ENCODE data around the gene LEKR1.

DNA sequence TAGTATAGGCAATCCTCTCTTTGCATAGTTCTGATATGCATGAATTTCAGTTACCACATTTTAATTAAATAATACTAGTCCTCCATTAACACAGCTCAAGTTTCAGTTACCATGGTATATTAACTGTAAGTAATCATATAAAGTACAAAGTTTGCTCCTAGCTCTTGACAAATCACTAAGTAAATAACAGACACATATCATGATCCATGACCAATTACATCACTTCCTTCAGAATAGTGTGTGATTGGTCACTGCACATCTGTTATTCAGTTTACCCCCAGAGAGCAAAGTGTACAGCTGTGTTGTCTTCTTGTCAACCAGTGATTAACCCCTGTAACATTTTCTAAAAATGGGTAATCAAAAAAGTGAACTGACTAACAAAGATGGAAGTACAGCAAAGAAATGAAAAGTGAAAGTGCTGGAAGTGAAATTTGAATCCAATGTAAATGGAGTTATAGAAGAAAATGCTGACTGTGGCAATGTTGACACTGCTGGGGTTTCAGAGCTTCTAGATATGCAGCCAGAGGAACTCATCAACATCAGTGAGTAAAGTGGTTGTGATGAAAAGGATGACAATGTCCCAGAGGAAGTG is 30.2 kb upstream of the LEKR1 start:
- TF ChIP-seq POLR2AphosphoS5 (IDR thresholded peaks at IDR 0.05; ENCODE audit: low read depth, low read length) (no peak), TAF1 (IDR thresholded peaks at IDR 0.05; ENCODE audit: borderline replicate concordance, insufficient read depth, low read length) (no peak)
- TF ChIP-seq, protein P1, sequence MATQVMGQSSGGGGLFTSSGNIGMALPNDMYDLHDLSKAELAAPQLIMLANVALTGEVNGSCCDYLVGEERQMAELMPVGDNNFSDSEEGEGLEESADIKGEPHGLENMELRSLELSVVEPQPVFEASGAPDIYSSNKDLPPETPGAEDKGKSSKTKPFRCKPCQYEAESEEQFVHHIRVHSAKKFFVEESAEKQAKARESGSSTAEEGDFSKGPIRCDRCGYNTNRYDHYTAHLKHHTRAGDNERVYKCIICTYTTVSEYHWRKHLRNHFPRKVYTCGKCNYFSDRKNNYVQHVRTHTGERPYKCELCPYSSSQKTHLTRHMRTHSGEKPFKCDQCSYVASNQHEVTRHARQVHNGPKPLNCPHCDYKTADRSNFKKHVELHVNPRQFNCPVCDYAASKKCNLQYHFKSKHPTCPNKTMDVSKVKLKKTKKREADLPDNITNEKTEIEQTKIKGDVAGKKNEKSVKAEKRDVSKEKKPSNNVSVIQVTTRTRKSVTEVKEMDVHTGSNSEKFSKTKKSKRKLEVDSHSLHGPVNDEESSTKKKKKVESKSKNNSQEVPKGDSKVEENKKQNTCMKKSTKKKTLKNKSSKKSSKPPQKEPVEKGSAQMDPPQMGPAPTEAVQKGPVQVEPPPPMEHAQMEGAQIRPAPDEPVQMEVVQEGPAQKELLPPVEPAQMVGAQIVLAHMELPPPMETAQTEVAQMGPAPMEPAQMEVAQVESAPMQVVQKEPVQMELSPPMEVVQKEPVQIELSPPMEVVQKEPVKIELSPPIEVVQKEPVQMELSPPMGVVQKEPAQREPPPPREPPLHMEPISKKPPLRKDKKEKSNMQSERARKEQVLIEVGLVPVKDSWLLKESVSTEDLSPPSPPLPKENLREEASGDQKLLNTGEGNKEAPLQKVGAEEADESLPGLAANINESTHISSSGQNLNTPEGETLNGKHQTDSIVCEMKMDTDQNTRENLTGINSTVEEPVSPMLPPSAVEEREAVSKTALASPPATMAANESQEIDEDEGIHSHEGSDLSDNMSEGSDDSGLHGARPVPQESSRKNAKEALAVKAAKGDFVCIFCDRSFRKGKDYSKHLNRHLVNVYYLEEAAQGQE (IDR thresholded peaks at IDR 0.05; ENCODE audit: insufficient read depth in 1 of 2, low read depth in 2 of 2, low read length in 2 of 2) = no peak

Measured in PFSK-1 (cell line).